Stomach (tissue), 9 donors: ENCODE results near the gene RPL36. TPM values are rescaled to one million over a fixed set of nuclear protein-coding genes. Genes with fewer than 3 reads are reported as not detected.

Experiments
- DNase-seq, 2 donors: peaks; one replicate each; pipeline versions ENCODE4 v3.0.0 to v3.0.0-alpha.2; 2013 to 2019
- H3K27ac ChIP-seq, 5 donors: fragments of 200-600 bp in 4 of 5; sonication (generic) in 4 of 5; one replicate each; pipeline ENCODE4 v1.5.1; 2013 to 2019; ENCODE audit warnings: mild to moderate bottlenecking in 1 of 5, moderate library complexity in 1 of 5
- H3K27me3 ChIP-seq, 3 donors: fragments of 200-600 bp; sonication (generic); one replicate each; pipeline ENCODE4 v1.5.1; 2017 to 2019; ENCODE audit warnings: mixed run types in 1 of 3
- H3K36me3 ChIP-seq, 4 donors: fragments of 200-600 bp; sonication (generic); 1 replicate in 3 of 4; 2 replicates in 1 of 4; pipeline ENCODE4 v1.5.1; 2016 to 2019
- H3K4me1 ChIP-seq, 4 donors: fragments of 200-600 bp; sonication (generic); one replicate each; pipeline ENCODE4 v1.5.1; 2016 to 2019
- H3K4me3 ChIP-seq, 4 donors: fragments of 200-600 bp; sonication (generic) in 3 of 4; one replicate each; pipeline ENCODE4 v1.5.1; 2016 to 2019; ENCODE audit warnings: mild to moderate bottlenecking in 1 of 4
- H3K9me3 ChIP-seq, 4 donors: fragments of 200-600 bp; sonication (generic); one replicate each; pipeline ENCODE4 v1.5.1; 2016 to 2019
- EP300 ChIP-seq: sonication (generic); formaldehyde crosslinking; IDR thresholded peaks from one replicate; pipeline ENCODE4 v1.6.1; 2017; ENCODE audit warnings: antibody characterized with exemption
- POLR2A ChIP-seq, 4 donors: fragments of 450-650 bp; IDR thresholded peaks; one replicate each; pipeline ENCODE4 v1.6.1; 2016; ENCODE audit warnings: antibody characterized with exemption in 4 of 4, control low read depth in 2 of 4, mild to moderate bottlenecking in 1 of 4, moderate library complexity in 1 of 4
- POLR2AphosphoS5 ChIP-seq, 3 donors: sonication (generic); formaldehyde crosslinking; IDR thresholded peaks; one replicate each; pipeline ENCODE4 v1.6.1; 2016; ENCODE audit warnings: antibody characterized with exemption in 3 of 3
- WGBS, 5 donors: extraction: QIAGEN DNeasy Blood & Tissue Kit in 3 of 5; methylation state at CpG; one replicate each; pipeline versions ENCODE4 v1.1.5 to v1.1.7; 2013 to 2018; 5-methylcytosine and 5-hydroxymethylcytosine counted together
- intact Hi-C: fragments of 100-400 bp; cut with DNase I; formaldehyde crosslinking; loops from one replicate; pipeline ENCODE4 v1.15.1; 2023; ENCODE audit warnings: low total_unique reads
- polyA plus RNA-seq, 3 donors: library from polyadenylated mRNA; stranded (reverse); fragments of 200-250 nt; gene quantifications; one replicate each; pipeline ENCODE4 v1.2.3, GENCODE V29; 2013
- total RNA-seq, 5 donors: library from RNA; depleted of rRNA; stranded (reverse); fragments of >200 nt; gene quantifications; one replicate each; pipeline versions ENCODE4 v1.1.0 to v1.2.3, GENCODE V29; 2014 to 2016
- TF ChIP-seq, protein P1 (sequence below), 7 experiments: fragments of 450-650 bp in 4 of 7; fragments of 200-600 bp in 3 of 7; sonication (generic) in 3 of 7; IDR thresholded peaks; one replicate each; pipeline ENCODE4 v1.5.1; 2016 to 2019; ENCODE audit warnings: antibody characterized with exemption in 7 of 7, control low read depth in 2 of 7, mild to moderate bottlenecking in 1 of 7
- donor health status: healthy with polysubstance abuse.
- donor health status: Bipolar disorder and iron deficiency.
- donor health status: healthy.

The RPL36 gene
- total and polyA plus RNA-seq, 8 donors = 121 to 2,132 (median 649) TPM

DNA sequence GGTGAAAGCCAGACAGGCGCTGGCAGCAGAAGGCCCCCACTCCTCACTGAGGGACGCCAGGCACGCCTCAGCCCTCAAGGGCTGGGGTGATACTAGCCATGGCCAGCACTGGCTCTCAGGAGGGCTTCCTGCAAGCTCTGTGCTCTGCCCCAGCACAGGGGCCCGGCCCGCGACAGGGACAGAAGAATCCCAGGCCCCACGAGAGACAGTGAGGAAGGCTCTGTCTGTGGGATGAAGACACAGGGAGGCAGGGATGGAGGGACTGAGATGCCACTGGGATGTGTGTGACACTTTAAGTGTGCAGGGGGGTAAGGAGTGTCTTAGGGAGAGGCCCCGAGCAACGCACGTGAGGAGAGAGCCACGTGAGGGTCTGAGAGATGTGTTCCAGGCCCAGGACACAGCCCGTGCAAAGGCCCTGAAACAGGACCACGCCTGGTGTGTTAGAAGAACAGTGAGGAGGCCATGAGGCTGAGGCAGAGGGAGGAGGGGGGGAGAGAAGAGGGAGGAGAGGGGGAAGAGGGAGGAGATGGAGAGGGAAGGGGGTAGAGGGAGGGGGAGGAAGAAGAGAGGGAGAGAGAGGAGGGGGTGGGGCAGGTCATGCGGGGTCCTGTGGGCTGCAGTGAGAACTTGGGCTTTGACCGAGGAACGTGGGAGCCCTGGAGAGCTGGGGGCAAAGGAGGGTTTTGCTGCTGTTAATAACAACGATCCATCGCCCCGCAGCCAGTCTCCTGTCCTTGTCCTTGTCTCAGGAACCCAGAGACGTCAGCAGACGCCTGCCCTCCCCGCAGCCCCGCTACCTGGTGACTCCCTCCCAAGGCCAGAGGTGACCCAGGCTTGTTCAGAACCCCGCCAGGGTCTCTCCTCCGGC lies 7.2 kb downstream of the RPL36 start:
- H3K9me3 ChIP-seq = no peaks in the 10 kb centered on the region
- no peaks in the 10 kb centered on the region for H3K27me3 ChIP-seq
- no peak overlapping the region for H3K27ac ChIP-seq
- TF ChIP-seq, protein P1, sequence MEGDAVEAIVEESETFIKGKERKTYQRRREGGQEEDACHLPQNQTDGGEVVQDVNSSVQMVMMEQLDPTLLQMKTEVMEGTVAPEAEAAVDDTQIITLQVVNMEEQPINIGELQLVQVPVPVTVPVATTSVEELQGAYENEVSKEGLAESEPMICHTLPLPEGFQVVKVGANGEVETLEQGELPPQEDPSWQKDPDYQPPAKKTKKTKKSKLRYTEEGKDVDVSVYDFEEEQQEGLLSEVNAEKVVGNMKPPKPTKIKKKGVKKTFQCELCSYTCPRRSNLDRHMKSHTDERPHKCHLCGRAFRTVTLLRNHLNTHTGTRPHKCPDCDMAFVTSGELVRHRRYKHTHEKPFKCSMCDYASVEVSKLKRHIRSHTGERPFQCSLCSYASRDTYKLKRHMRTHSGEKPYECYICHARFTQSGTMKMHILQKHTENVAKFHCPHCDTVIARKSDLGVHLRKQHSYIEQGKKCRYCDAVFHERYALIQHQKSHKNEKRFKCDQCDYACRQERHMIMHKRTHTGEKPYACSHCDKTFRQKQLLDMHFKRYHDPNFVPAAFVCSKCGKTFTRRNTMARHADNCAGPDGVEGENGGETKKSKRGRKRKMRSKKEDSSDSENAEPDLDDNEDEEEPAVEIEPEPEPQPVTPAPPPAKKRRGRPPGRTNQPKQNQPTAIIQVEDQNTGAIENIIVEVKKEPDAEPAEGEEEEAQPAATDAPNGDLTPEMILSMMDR (IDR thresholded peaks at IDR 0.05) = no peak
- no peak for TF ChIP-seq EP300
- no peak for TF ChIP-seq POLR2AphosphoS5 (IDR thresholded peaks at IDR 0.05)
- TF ChIP-seq POLR2A (IDR thresholded peaks at IDR 0.05) = no peak
- H3K4me1 ChIP-seq = peaks cover 4 to 24% (median 17%) of the 10 kb centered on the region in 4 donors
- H3K4me3 ChIP-seq = no peak overlapping the region
- intact Hi-C loops = no loop called here
- peaks cover 74 to 100% (median 99%) of the 10 kb centered on the region in 4 donors for H3K36me3 ChIP-seq
- DNase-seq = no peak
- 75 to 83% (median 78%) methylated on average over 22 to 25 of the region's 25 CpGs for WGBS, 5 donors

DNA sequence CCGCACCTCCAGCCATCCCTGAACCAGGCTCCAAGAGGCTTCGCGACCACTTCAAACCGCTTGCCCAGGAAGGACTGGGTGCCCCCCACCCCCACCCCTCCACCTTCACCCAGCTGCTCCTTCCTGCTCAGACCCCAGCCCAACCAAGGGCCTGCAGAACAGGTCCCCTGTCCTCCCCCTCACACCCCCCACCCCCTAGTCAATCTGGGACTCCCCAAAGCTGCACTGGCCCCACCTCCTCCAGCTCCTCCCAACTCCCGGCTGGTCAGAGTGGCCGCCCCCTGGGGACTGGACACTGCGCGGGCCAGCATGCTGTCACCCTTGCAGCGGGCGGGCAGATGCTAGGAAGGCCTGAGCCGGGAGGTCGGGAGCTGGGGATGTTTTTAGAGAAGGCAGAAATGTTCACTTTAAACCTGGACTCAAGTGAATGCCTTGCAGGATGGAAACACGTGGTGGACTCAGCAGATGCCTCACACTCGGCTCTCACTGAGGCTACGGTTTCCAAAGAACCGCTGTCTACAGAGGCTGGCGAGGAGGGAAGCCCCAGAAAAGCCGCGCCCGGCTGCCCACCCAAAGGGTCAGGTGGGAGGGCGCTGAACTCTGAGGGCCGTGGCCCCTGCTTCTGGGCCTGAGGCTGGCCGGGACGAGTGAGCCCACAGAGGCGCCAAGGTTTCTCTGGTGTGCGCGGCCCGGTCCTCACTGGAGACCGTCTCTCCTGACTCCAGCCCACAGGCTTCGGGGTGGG lies 8.0 kb downstream of the RPL36 start:
- Histone ChIP-seq H3K4me3 (no peak overlapping the region), H3K4me1 (peaks cover 0 to 16% (median 10%) of the 10 kb centered on the region in 4 donors), H3K36me3 (peaks cover 66 to 96% (median 93%) of the 10 kb centered on the region in 4 donors), H3K27ac (no peak overlapping the region), H3K9me3 (no peaks in the 10 kb centered on the region), H3K27me3 (no peaks in the 10 kb centered on the region)
- 76 to 84% (median 82%) methylated on average over 23 to 30 of the region's 30 CpGs for WGBS, 5 donors
- no peak for TF ChIP-seq POLR2A (IDR thresholded peaks at IDR 0.05)
- TF ChIP-seq, protein P1 (IDR thresholded peaks at IDR 0.05) = no peak
- no peak for TF ChIP-seq POLR2AphosphoS5 (IDR thresholded peaks at IDR 0.05)
- TF ChIP-seq EP300 = no peak
- DNase-seq = no peak
- intact Hi-C loops = no loop called here

GRCh38 chr19:5698635-5699422 lies 8.7 kb downstream of the RPL36 start:
- no peaks in the 10 kb centered on the region for H3K9me3 ChIP-seq
- WGBS, 5 donors = 89 to 92% (median 91%) methylated on average over 33 to 38 of the region's 38 CpGs
- intact Hi-C loops = no loop called here
- no peak for DNase-seq
- H3K36me3 ChIP-seq = peaks cover 65 to 96% (median 93%) of the 10 kb centered on the region in 4 donors
- H3K4me1 ChIP-seq = peaks cover 0 to 10% (median 3%) of the 10 kb centered on the region in 4 donors
- no peaks in the 10 kb centered on the region for H3K27me3 ChIP-seq
- no peak overlapping the region for H3K27ac ChIP-seq
- no peak overlapping the region for H3K4me3 ChIP-seq
- TF ChIP-seq EP300 (no peak), POLR2AphosphoS5 (IDR thresholded peaks at IDR 0.05) (no peak), POLR2A (IDR thresholded peaks at IDR 0.05) (no peak)
- TF ChIP-seq, protein P1 (IDR thresholded peaks at IDR 0.05) = no peak
